ENCODE data around the gene FUCA1.

DNA sequence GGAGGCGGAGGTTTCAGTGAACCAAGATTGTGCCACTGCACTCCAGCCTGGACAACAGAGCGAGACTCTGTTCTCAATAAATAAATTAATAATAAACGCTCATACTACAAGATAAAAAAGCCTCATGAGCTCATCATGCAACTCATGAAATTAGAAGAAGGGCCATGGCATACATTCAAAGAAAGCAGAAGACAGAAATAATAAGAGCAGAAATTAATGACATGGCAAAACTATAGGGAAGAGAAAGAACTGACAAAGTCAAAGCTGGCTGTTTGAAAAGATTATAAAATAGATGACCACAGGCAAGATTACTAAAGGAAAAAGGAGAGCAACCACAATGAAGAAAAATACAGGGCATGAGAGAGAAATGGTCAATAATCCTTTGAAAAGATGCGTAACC, 14.7 kb upstream of the FUCA1 start:
- TF ChIP-seq, protein P1, sequence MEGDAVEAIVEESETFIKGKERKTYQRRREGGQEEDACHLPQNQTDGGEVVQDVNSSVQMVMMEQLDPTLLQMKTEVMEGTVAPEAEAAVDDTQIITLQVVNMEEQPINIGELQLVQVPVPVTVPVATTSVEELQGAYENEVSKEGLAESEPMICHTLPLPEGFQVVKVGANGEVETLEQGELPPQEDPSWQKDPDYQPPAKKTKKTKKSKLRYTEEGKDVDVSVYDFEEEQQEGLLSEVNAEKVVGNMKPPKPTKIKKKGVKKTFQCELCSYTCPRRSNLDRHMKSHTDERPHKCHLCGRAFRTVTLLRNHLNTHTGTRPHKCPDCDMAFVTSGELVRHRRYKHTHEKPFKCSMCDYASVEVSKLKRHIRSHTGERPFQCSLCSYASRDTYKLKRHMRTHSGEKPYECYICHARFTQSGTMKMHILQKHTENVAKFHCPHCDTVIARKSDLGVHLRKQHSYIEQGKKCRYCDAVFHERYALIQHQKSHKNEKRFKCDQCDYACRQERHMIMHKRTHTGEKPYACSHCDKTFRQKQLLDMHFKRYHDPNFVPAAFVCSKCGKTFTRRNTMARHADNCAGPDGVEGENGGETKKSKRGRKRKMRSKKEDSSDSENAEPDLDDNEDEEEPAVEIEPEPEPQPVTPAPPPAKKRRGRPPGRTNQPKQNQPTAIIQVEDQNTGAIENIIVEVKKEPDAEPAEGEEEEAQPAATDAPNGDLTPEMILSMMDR (conservative IDR thresholded peaks at IDR 0.05; ENCODE audit: low read depth, low read length), result no peak
- no peak for TF ChIP-seq EZH2 (IDR thresholded peaks at IDR 0.05; ENCODE audit: low read length, unreplicated experiment)
- TF ChIP-seq EZH2phosphoT487 (IDR thresholded peaks at IDR 0.05; ENCODE audit: borderline replicate concordance, low read length), result no peak

Measured in PC-3 (cell line).